ENCODE results near the gene DEGS2. TPM values are rescaled to one million over a fixed set of nuclear protein-coding genes. Genes with fewer than 3 reads are reported as not detected.
A peak's percentile ranks its signal among the peaks of the same experiment; 100 is the strongest.
"Not testable (repeated sequence)": the region's sequence is repeated elsewhere in the genome, so short reads cannot be mapped to it uniquely, and the experiment has no call there.

The DEGS2 gene
- total RNA-seq = 0.93 TPM

GRCh38 chr14:100159094-100159864 lies at the start of gene DEGS2:
TSS of gene DEGS2 (minus strand) at chr14:100159645. CDS start at chr14:100159587, 58 bp downstream.
- ATAC-seq = peak; percentile 79

GRCh38 chr14:100208136-100208535 lies 48.7 kb upstream of the DEGS2 start:
- not testable (repeated sequence) for DNase-seq (ENCODE audit: low spot score); ATAC-seq

More at GRCh38 chr14:100159094-100159864, at the start of gene DEGS2:
- DNase-seq (ENCODE audit: low spot score) = no peak

- not testable (repeated sequence) for DNase-seq (ENCODE audit: low spot score); ATAC-seq
Measured at GRCh38 chr14:100207588-100207987, 48.1 kb upstream of the DEGS2 start.

GRCh38 chr14:100204835-100205167 lies 45.4 kb upstream of the DEGS2 start:
- DNase-seq (ENCODE audit: low spot score); ATAC-seq: not testable (repeated sequence)

- ATAC-seq (peak; percentile 95), DNase-seq (ENCODE audit: low spot score) (peak; percentile 68)
Measured at GRCh38 chr14:100203962-100204834, 44.8 kb upstream of the DEGS2 start.

GRCh38 chr14:100203146-100203545 lies 43.7 kb upstream of the DEGS2 start:
- ATAC-seq (no peak), DNase-seq (ENCODE audit: low spot score) (no peak)

GRCh38 chr14:100202712-100203111 lies 43.3 kb upstream of the DEGS2 start:
- DNase-seq (ENCODE audit: low spot score) (no peak), ATAC-seq (no peak)

- DNase-seq (ENCODE audit: low spot score) (no peak), ATAC-seq (no peak)
Measured at GRCh38 chr14:100201701-100202100, 42.3 kb upstream of the DEGS2 start.

- DNase-seq (ENCODE audit: low spot score) (no peak), ATAC-seq (no peak)
Measured at GRCh38 chr14:100200311-100200710, 40.9 kb upstream of the DEGS2 start.

- ATAC-seq = no peak
- DNase-seq (ENCODE audit: low spot score) = no peak
Measured at GRCh38 chr14:100199240-100199860, 39.9 kb upstream of the DEGS2 start.

GRCh38 chr14:100193417-100194357 lies 34.2 kb upstream of the DEGS2 start:
- ATAC-seq = no peak
- no peak for DNase-seq (ENCODE audit: low spot score)

- peak; percentile 95 for ATAC-seq
Measured at GRCh38 chr14:100192672-100193416, 33.4 kb upstream of the DEGS2 start.

GRCh38 chr14:100192250-100192671 lies 32.8 kb upstream of the DEGS2 start:
- ATAC-seq = no peak
- DNase-seq (ENCODE audit: low spot score) = peak; percentile 60

More at GRCh38 chr14:100192672-100193416, 33.4 kb upstream of the DEGS2 start:
- DNase-seq (ENCODE audit: low spot score) = peak; percentile 100

GRCh38 chr14:100191584-100192249 lies 32.3 kb upstream of the DEGS2 start:
- DNase-seq (ENCODE audit: low spot score) (no peak), ATAC-seq (no peak)

- DNase-seq (ENCODE audit: low spot score) (no peak), ATAC-seq (no peak)
Measured at GRCh38 chr14:100190126-100190525, 30.7 kb upstream of the DEGS2 start.

GRCh38 chr14:100188392-100189030 lies 29.1 kb upstream of the DEGS2 start:
- DNase-seq (ENCODE audit: low spot score) (no peak), ATAC-seq (no peak)

- ATAC-seq = peak; percentile 45
- no peak for DNase-seq (ENCODE audit: low spot score)
Measured at GRCh38 chr14:100187247-100187833, 27.9 kb upstream of the DEGS2 start.
